GM23338 (cell line): ENCODE measurements around the gene UBE3C. TPM values are rescaled to one million over a fixed set of nuclear protein-coding genes. Genes with fewer than 3 reads are reported as not detected.
"Not testable (repeated sequence)": the region's sequence is repeated elsewhere in the genome, so short reads cannot be mapped to it uniquely, and the experiment has no call there.

Experiments
- ATAC-seq: fragments of 200-7000 bp; cut with Tn5 transposase; 3 replicates; pipeline ENCODE4 v1.9.1; 2020
- DNase-seq: peaks from one replicate; pipeline ENCODE4 v3.0.0-alpha.2; 2015; ENCODE audit warnings: low spot score
- H2AFZ ChIP-seq: fragments of 200-600 bp; sonication (generic); 2 replicates; pipeline ENCODE4 v1.8.0; 2016; ENCODE audit warnings: antibody characterized with exemption, mild to moderate bottlenecking, moderate library complexity
- H3F3A ChIP-seq: fragments of 200-600 bp; sonication (generic); replicated peaks from 2 replicates; pipeline ENCODE4 v1.8.0; 2017; ENCODE audit warnings: antibody characterized with exemption, mixed run types, low read depth
- H3K27ac ChIP-seq: fragments of 200-600 bp; sonication (generic); 2 replicates; pipeline ENCODE4 v1.6.1; 2016; ENCODE audit warnings: low read depth
- H3K27me3 ChIP-seq: fragments of 200-600 bp; sonication (generic); 2 replicates; pipeline ENCODE4 v1.8.0; 2016; ENCODE audit warnings: mild to moderate bottlenecking, mixed run types, moderate library complexity; ENCODE audit not compliant: insufficient read depth
- H3K36me3 ChIP-seq: fragments of 200-600 bp; sonication (generic); 2 replicates; pipeline ENCODE4 v1.8.0; 2016; ENCODE audit warnings: mild to moderate bottlenecking; ENCODE audit not compliant: insufficient read depth
- H3K4me1 ChIP-seq: fragments of 200-600 bp; sonication (generic); 2 replicates; pipeline ENCODE4 v1.8.0; 2016; ENCODE audit warnings: mild to moderate bottlenecking, moderate library complexity; ENCODE audit not compliant: insufficient read depth
- H3K4me2 ChIP-seq: fragments of 200-600 bp; sonication (generic); 2 replicates; pipeline ENCODE4 v1.7.1; 2017; ENCODE audit warnings: mixed run types
- H3K4me3 ChIP-seq: fragments of 200-600 bp; sonication (generic); 2 replicates; pipeline ENCODE4 v1.6.1; 2016; ENCODE audit warnings: mixed run types
- H3K79me2 ChIP-seq: fragments of 200-600 bp; sonication (generic); replicated peaks from 2 replicates; pipeline ENCODE4 v1.8.0; 2017; ENCODE audit warnings: mild to moderate bottlenecking; ENCODE audit not compliant: insufficient read depth
- H3K9me2 ChIP-seq: fragments of 200-600 bp; sonication (generic); 2 replicates; pipeline ENCODE4 v1.8.0; 2017; ENCODE audit not compliant: insufficient read depth
- H4K20me1 ChIP-seq: fragments of 200-600 bp; sonication (generic); replicated peaks from 2 replicates; pipeline ENCODE4 v1.8.0; 2017; ENCODE audit warnings: mild to moderate bottlenecking; ENCODE audit not compliant: insufficient read depth
- H3K27ac Mint-ChIP-seq: 2 replicates; pipeline ENCODE4 v1.8.0; 2020; ENCODE audit warnings: inconsistent platforms, mild to moderate bottlenecking, moderate library complexity, mixed read lengths
- H3K27me3 Mint-ChIP-seq: 3 replicates; pipeline ENCODE4 v1.8.0; 2022; ENCODE audit warnings: low read depth, mild to moderate bottlenecking, moderate library complexity, mixed read lengths, inconsistent platforms; ENCODE audit not compliant: insufficient read depth, poor library complexity
- H3K36me3 Mint-ChIP-seq: 3 replicates; pipeline ENCODE4 v1.8.0; 2021; ENCODE audit warnings: low read depth, mild to moderate bottlenecking, inconsistent platforms, moderate library complexity, mixed read lengths
- H3K4me1 Mint-ChIP-seq: 3 replicates; pipeline ENCODE4 v1.8.0; 2020; ENCODE audit warnings: mild to moderate bottlenecking, inconsistent platforms, mixed read lengths
- H3K4me3 Mint-ChIP-seq: 3 replicates; pipeline ENCODE4 v1.8.0; 2021; ENCODE audit warnings: moderate library complexity, mild to moderate bottlenecking, inconsistent platforms, mixed read lengths
- H3K9me3 Mint-ChIP-seq: 3 replicates; pipeline ENCODE4 v1.8.0; 2020; ENCODE audit warnings: moderate library complexity, mild to moderate bottlenecking, inconsistent platforms, mixed read lengths
- ETS1 ChIP-seq: IDR thresholded peaks from 2 replicates; pipeline ENCODE4 v1.6.1; 2016; ENCODE audit warnings: antibody characterized with exemption
- EZH2phosphoT487 ChIP-seq: fragments of 200-600 bp; sonication (generic); IDR thresholded peaks from one replicate; pipeline ENCODE4 v1.8.1; 2018; ENCODE audit warnings: antibody characterized with exemption; ENCODE audit not compliant: unreplicated experiment
- JUNB ChIP-seq: IDR thresholded peaks from one replicate; pipeline ENCODE4 v1.6.1; 2016; ENCODE audit warnings: antibody characterized with exemption; ENCODE audit not compliant: unreplicated experiment
- NANOG ChIP-seq: IDR thresholded peaks from 2 replicates; pipeline ENCODE4 v1.6.1; 2016; ENCODE audit warnings: antibody characterized with exemption, borderline replicate concordance
- POLR2AphosphoS5 ChIP-seq: IDR thresholded peaks from 2 replicates; pipeline ENCODE4 v1.6.1; 2016; ENCODE audit warnings: antibody characterized with exemption, low read depth
- REST ChIP-seq: IDR thresholded peaks from one replicate; pipeline ENCODE4 v1.6.1; 2018; ENCODE audit warnings: antibody characterized with exemption; ENCODE audit not compliant: unreplicated experiment
- STAT1 ChIP-seq: IDR thresholded peaks from one replicate; pipeline ENCODE4 v1.6.1; 2016; ENCODE audit warnings: antibody characterized with exemption; ENCODE audit not compliant: unreplicated experiment
- ZNF331 ChIP-seq: fragments of 250-450 bp; sonication (Bioruptor Pico); IDR thresholded peaks from 2 replicates; pipeline ENCODE4 v1.5.0; 2020; ENCODE audit warnings: low read depth, mild to moderate bottlenecking, moderate library complexity
- polyA plus RNA-seq: library from polyadenylated mRNA; unstranded; fragments of >200 nt; fragmentation: Nextera tagmentation; extraction: Ambion mirVana; gene quantifications from 2 replicates; pipeline ENCODE4 v1.2.1, GENCODE V29; 2016
- total RNA-seq: library from RNA; depleted of rRNA; stranded (reverse); fragments of >200 nt; shearing (Covaris generic); gene quantifications from 2 replicates; pipeline ENCODE4 v1.2.3, GENCODE V29; 2014
- TF ChIP-seq, protein P1 (sequence below): fragments of 250-450 bp; sonication (Bioruptor Pico); IDR thresholded peaks from 2 replicates; pipeline ENCODE4 v1.5.0; 2020; ENCODE audit warnings: mild to moderate bottlenecking, moderate library complexity
- TF ChIP-seq, protein P2 (sequence below), 2 experiments: fragments of 200-600 bp in 1 of 2; sonication (generic) in 1 of 2; conservative IDR thresholded peaks; 2 replicates each; pipeline versions ENCODE4 v1.5.1 to v1.6.1; 2016 to 2017; ENCODE audit warnings: antibody characterized with exemption in 2 of 2, low read depth in 2 of 2, mild to moderate bottlenecking in 2 of 2, moderate library complexity in 1 of 2

The UBE3C gene
- total and polyA plus RNA-seq, 2 experiments from 2014 or later: 16.8 to 76.9 TPM

DNA sequence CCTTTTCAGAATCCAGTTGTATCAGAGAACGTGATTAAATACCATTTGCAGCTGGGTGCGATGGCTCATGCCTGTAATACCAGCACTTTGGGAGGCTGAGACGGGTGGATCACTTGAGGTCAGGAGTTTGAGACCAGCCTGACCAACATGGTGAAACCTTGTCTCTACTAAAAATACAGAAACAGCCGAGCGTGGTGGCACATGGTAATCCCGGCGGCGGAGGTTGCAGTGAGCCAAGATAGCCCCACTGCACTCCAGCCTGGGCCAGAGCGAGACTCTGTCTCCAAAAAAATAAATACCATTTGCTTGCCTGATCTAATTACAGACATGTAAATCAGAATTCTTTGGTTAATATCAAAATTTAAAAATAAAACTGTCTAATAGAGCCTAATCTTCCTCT, 20.8 kb downstream of the UBE3C start:
- H3K27me3 Mint-ChIP-seq, H3K27me3 ChIP-seq, H3F3A ChIP-seq, H3K27ac ChIP-seq, ATAC-seq, H2AFZ ChIP-seq, H3K4me3 Mint-ChIP-seq, H3K4me1 ChIP-seq, H3K9me2 ChIP-seq, H3K36me3 ChIP-seq, H3K27ac Mint-ChIP-seq, H3K4me2 ChIP-seq, H3K9me3 Mint-ChIP-seq, DNase-seq, H3K4me3 ChIP-seq: not testable (repeated sequence)
- Mint-ChIP-seq H3K4me1 (peaks cover 25% of the 10 kb centered on the region), H3K36me3 (peaks cover 20% of the 10 kb centered on the region)
- H3K79me2 ChIP-seq: peaks cover 99% of the 10 kb centered on the region
- peaks cover 43% of the 10 kb centered on the region; the same call in 1 of the 2 replicates for H4K20me1 ChIP-seq

DNA sequence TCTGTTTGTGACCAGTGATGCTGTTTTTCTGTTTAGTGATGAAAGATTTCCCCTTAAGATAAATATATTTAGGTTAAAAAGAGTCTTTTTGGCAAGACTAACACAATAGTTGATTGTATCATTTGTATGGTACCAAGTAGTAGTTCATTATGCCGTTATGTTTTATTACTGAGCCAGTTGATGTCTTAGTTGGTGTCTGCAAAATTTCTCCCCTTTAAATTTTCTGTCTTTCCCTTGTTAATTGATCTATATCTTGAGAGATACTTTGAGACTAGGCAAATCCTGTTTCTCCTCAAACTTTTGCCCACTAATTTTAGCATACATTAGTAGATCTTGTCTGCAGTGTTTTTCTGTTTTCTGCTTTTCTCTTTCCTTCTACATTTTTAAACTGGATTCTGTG, 21.7 kb downstream of the UBE3C start:
- no peaks in the 10 kb centered on the region for H3K9me3 Mint-ChIP-seq
- Histone ChIP-seq H3K4me1 (no peaks in the 10 kb centered on the region), H3K27ac (no peak overlapping the region), H3K9me2 (no peaks in the 10 kb centered on the region), H3F3A (no peaks in the 10 kb centered on the region), H3K4me3 (no peak overlapping the region), H3K4me2 (no peak overlapping the region), H2AFZ (no peak overlapping the region), H3K27me3 (no peaks in the 10 kb centered on the region), H3K79me2 (peaks cover 99% of the 10 kb centered on the region), H4K20me1 (peaks cover 48% of the 10 kb centered on the region; the same call in 1 of the 2 replicates), H3K36me3 (no peaks in the 10 kb centered on the region)
- peaks cover 28% of the 10 kb centered on the region for H3K36me3 Mint-ChIP-seq
- H3K4me1 Mint-ChIP-seq: peaks cover 24% of the 10 kb centered on the region
- H3K27ac Mint-ChIP-seq: no peak overlapping the region
- ATAC-seq (no peak), DNase-seq (no peak)
- peaks cover 2% of the 10 kb centered on the region for H3K27me3 Mint-ChIP-seq
- no peak overlapping the region for H3K4me3 Mint-ChIP-seq
- TF ChIP-seq STAT1 (no peak), NANOG (no peak), JUNB (no peak), EZH2phosphoT487 (no peak), POLR2AphosphoS5 (no peak), ETS1 (no peak), REST (no peak), ZNF331 (no peak)
- TF ChIP-seq, protein P1, sequence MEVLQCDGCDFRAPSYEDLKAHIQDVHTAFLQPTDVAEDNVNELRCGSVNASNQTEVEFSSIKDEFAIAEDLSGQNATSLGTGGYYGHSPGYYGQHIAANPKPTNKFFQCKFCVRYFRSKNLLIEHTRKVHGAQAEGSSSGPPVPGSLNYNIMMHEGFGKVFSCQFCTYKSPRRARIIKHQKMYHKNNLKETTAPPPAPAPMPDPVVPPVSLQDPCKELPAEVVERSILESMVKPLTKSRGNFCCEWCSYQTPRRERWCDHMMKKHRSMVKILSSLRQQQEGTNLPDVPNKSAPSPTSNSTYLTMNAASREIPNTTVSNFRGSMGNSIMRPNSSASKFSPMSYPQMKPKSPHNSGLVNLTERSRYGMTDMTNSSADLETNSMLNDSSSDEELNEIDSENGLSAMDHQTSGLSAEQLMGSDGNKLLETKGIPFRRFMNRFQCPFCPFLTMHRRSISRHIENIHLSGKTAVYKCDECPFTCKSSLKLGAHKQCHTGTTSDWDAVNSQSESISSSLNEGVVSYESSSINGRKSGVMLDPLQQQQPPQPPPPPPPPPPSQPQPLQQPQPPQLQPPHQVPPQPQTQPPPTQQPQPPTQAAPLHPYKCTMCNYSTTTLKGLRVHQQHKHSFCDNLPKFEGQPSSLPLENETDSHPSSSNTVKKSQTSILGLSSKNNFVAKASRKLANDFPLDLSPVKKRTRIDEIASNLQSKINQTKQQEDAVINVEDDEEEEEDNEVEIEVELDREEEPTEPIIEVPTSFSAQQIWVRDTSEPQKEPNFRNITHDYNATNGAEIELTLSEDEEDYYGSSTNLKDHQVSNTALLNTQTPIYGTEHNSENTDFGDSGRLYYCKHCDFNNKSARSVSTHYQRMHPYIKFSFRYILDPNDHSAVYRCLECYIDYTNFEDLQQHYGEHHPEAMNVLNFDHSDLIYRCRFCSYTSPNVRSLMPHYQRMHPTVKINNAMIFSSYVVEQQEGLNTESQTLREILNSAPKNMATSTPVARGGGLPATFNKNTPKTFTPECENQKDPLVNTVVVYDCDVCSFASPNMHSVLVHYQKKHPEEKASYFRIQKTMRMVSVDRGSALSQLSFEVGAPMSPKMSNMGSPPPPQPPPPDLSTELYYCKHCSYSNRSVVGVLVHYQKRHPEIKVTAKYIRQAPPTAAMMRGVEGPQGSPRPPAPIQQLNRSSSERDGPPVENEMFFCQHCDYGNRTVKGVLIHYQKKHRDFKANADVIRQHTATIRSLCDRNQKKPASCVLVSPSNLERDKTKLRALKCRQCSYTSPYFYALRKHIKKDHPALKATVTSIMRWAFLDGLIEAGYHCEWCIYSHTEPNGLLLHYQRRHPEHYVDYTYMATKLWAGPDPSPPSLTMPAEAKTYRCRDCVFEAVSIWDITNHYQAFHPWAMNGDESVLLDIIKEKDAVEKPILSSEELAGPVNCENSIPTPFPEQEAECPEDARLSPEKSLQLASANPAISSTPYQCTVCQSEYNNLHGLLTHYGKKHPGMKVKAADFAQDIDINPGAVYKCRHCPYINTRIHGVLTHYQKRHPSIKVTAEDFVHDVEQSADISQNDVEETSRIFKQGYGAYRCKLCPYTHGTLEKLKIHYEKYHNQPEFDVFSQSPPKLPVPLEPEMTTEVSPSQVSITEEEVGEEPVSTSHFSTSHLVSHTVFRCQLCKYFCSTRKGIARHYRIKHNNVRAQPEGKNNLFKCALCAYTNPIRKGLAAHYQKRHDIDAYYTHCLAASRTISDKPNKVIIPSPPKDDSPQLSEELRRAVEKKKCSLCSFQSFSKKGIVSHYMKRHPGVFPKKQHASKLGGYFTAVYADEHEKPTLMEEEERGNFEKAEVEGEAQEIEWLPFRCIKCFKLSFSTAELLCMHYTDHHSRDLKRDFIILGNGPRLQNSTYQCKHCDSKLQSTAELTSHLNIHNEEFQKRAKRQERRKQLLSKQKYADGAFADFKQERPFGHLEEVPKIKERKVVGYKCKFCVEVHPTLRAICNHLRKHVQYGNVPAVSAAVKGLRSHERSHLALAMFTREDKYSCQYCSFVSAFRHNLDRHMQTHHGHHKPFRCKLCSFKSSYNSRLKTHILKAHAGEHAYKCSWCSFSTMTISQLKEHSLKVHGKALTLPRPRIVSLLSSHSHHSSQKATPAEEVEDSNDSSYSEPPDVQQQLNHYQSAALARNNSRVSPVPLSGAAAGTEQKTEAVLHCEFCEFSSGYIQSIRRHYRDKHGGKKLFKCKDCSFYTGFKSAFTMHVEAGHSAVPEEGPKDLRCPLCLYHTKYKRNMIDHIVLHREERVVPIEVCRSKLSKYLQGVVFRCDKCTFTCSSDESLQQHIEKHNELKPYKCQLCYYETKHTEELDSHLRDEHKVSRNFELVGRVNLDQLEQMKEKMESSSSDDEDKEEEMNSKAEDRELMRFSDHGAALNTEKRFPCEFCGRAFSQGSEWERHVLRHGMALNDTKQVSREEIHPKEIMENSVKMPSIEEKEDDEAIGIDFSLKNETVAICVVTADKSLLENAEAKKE (CRISPR knock-in tag): no peak
- TF ChIP-seq, protein P2, sequence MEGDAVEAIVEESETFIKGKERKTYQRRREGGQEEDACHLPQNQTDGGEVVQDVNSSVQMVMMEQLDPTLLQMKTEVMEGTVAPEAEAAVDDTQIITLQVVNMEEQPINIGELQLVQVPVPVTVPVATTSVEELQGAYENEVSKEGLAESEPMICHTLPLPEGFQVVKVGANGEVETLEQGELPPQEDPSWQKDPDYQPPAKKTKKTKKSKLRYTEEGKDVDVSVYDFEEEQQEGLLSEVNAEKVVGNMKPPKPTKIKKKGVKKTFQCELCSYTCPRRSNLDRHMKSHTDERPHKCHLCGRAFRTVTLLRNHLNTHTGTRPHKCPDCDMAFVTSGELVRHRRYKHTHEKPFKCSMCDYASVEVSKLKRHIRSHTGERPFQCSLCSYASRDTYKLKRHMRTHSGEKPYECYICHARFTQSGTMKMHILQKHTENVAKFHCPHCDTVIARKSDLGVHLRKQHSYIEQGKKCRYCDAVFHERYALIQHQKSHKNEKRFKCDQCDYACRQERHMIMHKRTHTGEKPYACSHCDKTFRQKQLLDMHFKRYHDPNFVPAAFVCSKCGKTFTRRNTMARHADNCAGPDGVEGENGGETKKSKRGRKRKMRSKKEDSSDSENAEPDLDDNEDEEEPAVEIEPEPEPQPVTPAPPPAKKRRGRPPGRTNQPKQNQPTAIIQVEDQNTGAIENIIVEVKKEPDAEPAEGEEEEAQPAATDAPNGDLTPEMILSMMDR (conservative IDR thresholded peaks at IDR 0.05; ENCODE audit: low read depth in 2 of 2): no peak
